ENCODE data around the gene KCNA2.

KCNA2 gene

GRCh38 chr1:110601332-110601731, 4.8 kb downstream of the KCNA2 start:
- no peak for DNase-seq

GRCh38 chr1:110600716-110601115, 5.4 kb downstream of the KCNA2 start:
- no peak for DNase-seq

GRCh38 chr1:110597966-110598365, 8.2 kb downstream of the KCNA2 start:
- DNase-seq, result no peak

- DNase-seq, result no peak
Observed at GRCh38 chr1:110596312-110596711, 9.8 kb downstream of the KCNA2 start.

GRCh38 chr1:110595353-110595710, 10.8 kb downstream of the KCNA2 start:
- DNase-seq, result no peak

GRCh38 chr1:110594456-110595352, 11.5 kb downstream of the KCNA2 start:
- DNase-seq, result no peak

- no peak for DNase-seq
Observed at GRCh38 chr1:110593902-110594301, 12.3 kb downstream of the KCNA2 start.

GRCh38 chr1:110591956-110592355, 14.2 kb downstream of the KCNA2 start:
- no peak for DNase-seq

GRCh38 chr1:110588991-110589390, 17.2 kb downstream of the KCNA2 start:
- no peak for DNase-seq

GRCh38 chr1:110588486-110588885, 17.7 kb downstream of the KCNA2 start:
- no peak for DNase-seq

GRCh38 chr1:110587906-110588305, 18.3 kb downstream of the KCNA2 start:
- no peak for DNase-seq

- no peak for DNase-seq
Observed at GRCh38 chr1:110585481-110585880, 20.7 kb downstream of the KCNA2 start.

- DNase-seq, result no peak
Observed at GRCh38 chr1:110584045-110584444, 22.1 kb downstream of the KCNA2 start.

GRCh38 chr1:110583505-110583904, 22.7 kb downstream of the KCNA2 start:
- no peak for DNase-seq

- no peak for DNase-seq
Observed at GRCh38 chr1:110582378-110582777, 23.8 kb downstream of the KCNA2 start.

- no peak for DNase-seq
Observed at GRCh38 chr1:110581682-110582145, 24.4 kb downstream of the KCNA2 start.

- no peak for DNase-seq
Observed at GRCh38 chr1:110580244-110580643, 25.9 kb downstream of the KCNA2 start.

- no peak for DNase-seq
Observed at GRCh38 chr1:110579460-110579859, 26.7 kb downstream of the KCNA2 start.

GRCh38 chr1:110576441-110576840, 29.7 kb downstream of the KCNA2 start:
- DNase-seq, result no peak

GRCh38 chr1:110573314-110573713, 32.8 kb downstream of the KCNA2 start:
- DNase-seq, result no peak

GRCh38 chr1:110572751-110573150, 33.4 kb downstream of the KCNA2 start:
- DNase-seq, result no peak

- DNase-seq, result no peak
Observed at GRCh38 chr1:110570901-110571300, 35.3 kb downstream of the KCNA2 start.

GRCh38 chr1:110570307-110570706, 35.9 kb downstream of the KCNA2 start:
- no peak for DNase-seq

GRCh38 chr1:110566836-110567235, 39.3 kb downstream of the KCNA2 start:
- no peak for DNase-seq

GRCh38 chr1:110565565-110565964, 40.6 kb downstream of the KCNA2 start:
- no peak for DNase-seq
